ENCODE data around the gene ABO. TPM values are rescaled to one million over a fixed set of nuclear protein-coding genes. Genes with fewer than 3 reads are reported as not detected.

Gene ABO
- total and polyA plus RNA-seq, 10 of the 15 experiments (the other 5 are each of a cell fraction or from before 2014, with no cell fraction given): 0.10 TPM; not detected in 9

GRCh38 chr9:133264235-133264764 lies 10.7 kb downstream of the ABO start (continued):
- TF ChIP-seq, protein P1, sequence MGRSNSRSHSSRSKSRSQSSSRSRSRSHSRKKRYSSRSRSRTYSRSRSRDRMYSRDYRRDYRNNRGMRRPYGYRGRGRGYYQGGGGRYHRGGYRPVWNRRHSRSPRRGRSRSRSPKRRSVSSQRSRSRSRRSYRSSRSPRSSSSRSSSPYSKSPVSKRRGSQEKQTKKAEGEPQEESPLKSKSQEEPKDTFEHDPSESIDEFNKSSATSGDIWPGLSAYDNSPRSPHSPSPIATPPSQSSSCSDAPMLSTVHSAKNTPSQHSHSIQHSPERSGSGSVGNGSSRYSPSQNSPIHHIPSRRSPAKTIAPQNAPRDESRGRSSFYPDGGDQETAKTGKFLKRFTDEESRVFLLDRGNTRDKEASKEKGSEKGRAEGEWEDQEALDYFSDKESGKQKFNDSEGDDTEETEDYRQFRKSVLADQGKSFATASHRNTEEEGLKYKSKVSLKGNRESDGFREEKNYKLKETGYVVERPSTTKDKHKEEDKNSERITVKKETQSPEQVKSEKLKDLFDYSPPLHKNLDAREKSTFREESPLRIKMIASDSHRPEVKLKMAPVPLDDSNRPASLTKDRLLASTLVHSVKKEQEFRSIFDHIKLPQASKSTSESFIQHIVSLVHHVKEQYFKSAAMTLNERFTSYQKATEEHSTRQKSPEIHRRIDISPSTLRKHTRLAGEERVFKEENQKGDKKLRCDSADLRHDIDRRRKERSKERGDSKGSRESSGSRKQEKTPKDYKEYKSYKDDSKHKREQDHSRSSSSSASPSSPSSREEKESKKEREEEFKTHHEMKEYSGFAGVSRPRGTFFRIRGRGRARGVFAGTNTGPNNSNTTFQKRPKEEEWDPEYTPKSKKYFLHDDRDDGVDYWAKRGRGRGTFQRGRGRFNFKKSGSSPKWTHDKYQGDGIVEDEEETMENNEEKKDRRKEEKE (IDR thresholded peaks at IDR 0.05): no peak

DNA sequence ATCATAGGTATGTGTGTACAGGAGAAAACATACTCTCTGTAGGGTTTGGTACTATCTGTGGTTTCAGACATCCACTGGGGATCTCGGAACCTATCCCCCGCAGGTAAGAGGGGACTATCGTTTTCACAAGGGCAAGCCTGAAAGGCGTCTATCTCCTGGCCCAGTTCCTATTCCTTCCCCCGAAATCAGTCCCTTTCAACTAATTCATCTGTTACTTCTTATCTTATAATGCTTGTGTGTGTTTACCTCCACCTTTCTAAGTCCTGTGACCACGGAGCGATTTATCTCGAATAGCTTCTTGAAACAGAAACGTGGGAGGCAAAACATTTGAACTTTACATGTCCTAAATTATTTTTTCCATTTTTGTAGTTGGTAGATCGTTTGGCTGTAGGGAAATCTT lies 11.4 kb downstream of the ABO start:
- ChIA-PET RAD21 (ENCODE audit: unreplicated experiment) (no interaction called here), POLR2A (no interaction called here), CTCF (no interaction called here), SMC1A (ENCODE audit: uncharacterized antibody, unreplicated experiment) (no interaction called here)
- H3K27me3 ChIP-seq (replicated peaks in 1 of 2; ENCODE audit: control insufficient read depth in 2 of 2, insufficient read depth in 2 of 2, low read length in 1 of 2): no peaks in the 10 kb centered on the region; a peak in 1 of 4 replicates
- no peaks in the 10 kb centered on the region for H3K4me1 ChIP-seq (ENCODE audit: control insufficient read depth, insufficient read depth, low read length)
- FAIRE-seq: no peak
- WGBS (ENCODE audit: insufficient coverage, insufficient replicate concordance, low lambda C conversion rate, missing lambda C conversion rate): 54% methylated on average over 10 of the region's 10 CpGs
- H4K20me1 ChIP-seq (ENCODE audit: control insufficient read depth, insufficient read depth): no peaks in the 10 kb centered on the region
- H3K79me2 ChIP-seq (ENCODE audit: control insufficient read depth, insufficient read depth, low read length): no peaks in the 10 kb centered on the region
- intact Hi-C loops (cut with micrococcal nuclease; ENCODE audit: unreplicated experiment): no loop called here
- in situ Hi-C loops (cut with MboI): no loop called here
- no peak overlapping the region for H3K9ac ChIP-seq (ENCODE audit: control insufficient read depth, insufficient read depth, low read length)
- H3K4me3 ChIP-seq: no peak overlapping the region
- H3K27ac ChIP-seq (ENCODE audit: control insufficient read depth, insufficient read depth): no peak overlapping the region
- no peaks in the 10 kb centered on the region for H3K36me3 ChIP-seq (ENCODE audit: control insufficient read depth in 2 of 2, insufficient read depth in 2 of 2, low read length in 1 of 2)
- no TSS peak for BruUV-seq (replicated peaks)
- H3K4me2 ChIP-seq (ENCODE audit: control insufficient read depth, insufficient read depth): no peak overlapping the region
- no peak for DNase-seq (ENCODE audit: low read depth, low spot score)
- ATAC-seq: no peak
- no peaks in the 10 kb centered on the region for H3K9me3 ChIP-seq (replicated peaks; ENCODE audit: control insufficient read depth, insufficient read depth, low read length)
- H2AFZ ChIP-seq (ENCODE audit: control insufficient read depth, low read depth, low read length): no peak overlapping the region
- TF ChIP-seq ZNF274 (IDR thresholded peaks at IDR 0.05; ENCODE audit: insufficient read depth, insufficient read length) (no peak), GATAD2B (conservative IDR thresholded peaks at IDR 0.05; ENCODE audit: low read depth) (no peak), PBX3 (IDR thresholded peaks at IDR 0.05; ENCODE audit: insufficient replicate concordance, low read depth, low read length) (no peak), MEF2B (IDR thresholded peaks at IDR 0.05; ENCODE audit: partially characterized antibody, poor library complexity, severe bottlenecking) (no peak), ZZZ3 (IDR thresholded peaks at IDR 0.05; ENCODE audit: control insufficient read depth, insufficient read length, low read depth) (no peak), CEBPZ (IDR thresholded peaks at IDR 0.05; ENCODE audit: low read depth, low read length) (no peak), BCL11A (IDR thresholded peaks at IDR 0.05; ENCODE audit: low read depth, low read length) (no peak)
- TF ChIP-seq, protein P2, sequence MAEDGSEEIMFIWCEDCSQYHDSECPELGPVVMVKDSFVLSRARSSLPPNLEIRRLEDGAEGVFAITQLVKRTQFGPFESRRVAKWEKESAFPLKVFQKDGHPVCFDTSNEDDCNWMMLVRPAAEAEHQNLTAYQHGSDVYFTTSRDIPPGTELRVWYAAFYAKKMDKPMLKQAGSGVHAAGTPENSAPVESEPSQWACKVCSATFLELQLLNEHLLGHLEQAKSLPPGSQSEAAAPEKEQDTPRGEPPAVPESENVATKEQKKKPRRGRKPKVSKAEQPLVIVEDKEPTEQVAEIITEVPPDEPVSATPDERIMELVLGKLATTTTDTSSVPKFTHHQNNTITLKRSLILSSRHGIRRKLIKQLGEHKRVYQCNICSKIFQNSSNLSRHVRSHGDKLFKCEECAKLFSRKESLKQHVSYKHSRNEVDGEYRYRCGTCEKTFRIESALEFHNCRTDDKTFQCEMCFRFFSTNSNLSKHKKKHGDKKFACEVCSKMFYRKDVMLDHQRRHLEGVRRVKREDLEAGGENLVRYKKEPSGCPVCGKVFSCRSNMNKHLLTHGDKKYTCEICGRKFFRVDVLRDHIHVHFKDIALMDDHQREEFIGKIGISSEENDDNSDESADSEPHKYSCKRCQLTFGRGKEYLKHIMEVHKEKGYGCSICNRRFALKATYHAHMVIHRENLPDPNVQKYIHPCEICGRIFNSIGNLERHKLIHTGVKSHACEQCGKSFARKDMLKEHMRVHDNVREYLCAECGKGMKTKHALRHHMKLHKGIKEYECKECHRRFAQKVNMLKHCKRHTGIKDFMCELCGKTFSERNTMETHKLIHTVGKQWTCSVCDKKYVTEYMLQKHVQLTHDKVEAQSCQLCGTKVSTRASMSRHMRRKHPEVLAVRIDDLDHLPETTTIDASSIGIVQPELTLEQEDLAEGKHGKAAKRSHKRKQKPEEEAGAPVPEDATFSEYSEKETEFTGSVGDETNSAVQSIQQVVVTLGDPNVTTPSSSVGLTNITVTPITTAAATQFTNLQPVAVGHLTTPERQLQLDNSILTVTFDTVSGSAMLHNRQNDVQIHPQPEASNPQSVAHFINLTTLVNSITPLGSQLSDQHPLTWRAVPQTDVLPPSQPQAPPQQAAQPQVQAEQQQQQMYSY (CRISPR knock-in tag; IDR thresholded peaks at IDR 0.05): no peak

Data from GM12878 (cell line).